HG02623 (cell line): ENCODE results near the gene VPS37D.
"Not testable (repeated sequence)": the region's sequence is repeated elsewhere in the genome, so short reads cannot be mapped to it uniquely, and the experiment has no call there.

Source experiments
- ATAC-seq: cut with Tn5 transposase; IDR thresholded peaks from one replicate; pipeline ENCODE4 v1.9.1; 2021; ENCODE audit warnings: moderate library complexity; ENCODE audit not compliant: unreplicated experiment

Gene VPS37D

DNA sequence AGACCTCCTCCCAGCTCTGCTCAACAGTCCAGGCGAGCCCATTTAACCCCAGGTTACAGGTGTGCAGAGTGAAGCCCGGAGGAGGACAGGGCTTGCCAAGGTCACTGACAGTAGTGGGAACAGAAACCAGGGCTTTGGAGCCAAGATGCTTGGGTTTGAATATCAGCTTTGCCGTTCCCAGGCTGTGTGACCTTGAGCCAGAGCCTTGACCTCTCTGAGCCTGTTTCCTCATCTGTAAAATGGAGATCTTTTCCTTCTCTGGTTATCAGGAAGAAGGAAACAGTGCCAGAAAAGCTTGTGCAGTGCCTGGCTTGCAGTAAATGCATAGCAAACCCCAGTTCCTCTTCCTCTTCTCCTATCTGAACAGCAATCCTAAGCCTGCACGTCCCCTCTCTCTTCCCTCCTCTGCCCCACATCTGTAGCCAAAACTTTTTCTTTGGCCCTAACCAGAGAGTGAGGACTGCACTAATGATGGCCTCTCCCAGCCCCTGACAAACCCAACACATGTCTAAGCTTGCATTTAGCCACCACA, 21.9 kb upstream of the VPS37D start:
- ATAC-seq: no peak

DNA sequence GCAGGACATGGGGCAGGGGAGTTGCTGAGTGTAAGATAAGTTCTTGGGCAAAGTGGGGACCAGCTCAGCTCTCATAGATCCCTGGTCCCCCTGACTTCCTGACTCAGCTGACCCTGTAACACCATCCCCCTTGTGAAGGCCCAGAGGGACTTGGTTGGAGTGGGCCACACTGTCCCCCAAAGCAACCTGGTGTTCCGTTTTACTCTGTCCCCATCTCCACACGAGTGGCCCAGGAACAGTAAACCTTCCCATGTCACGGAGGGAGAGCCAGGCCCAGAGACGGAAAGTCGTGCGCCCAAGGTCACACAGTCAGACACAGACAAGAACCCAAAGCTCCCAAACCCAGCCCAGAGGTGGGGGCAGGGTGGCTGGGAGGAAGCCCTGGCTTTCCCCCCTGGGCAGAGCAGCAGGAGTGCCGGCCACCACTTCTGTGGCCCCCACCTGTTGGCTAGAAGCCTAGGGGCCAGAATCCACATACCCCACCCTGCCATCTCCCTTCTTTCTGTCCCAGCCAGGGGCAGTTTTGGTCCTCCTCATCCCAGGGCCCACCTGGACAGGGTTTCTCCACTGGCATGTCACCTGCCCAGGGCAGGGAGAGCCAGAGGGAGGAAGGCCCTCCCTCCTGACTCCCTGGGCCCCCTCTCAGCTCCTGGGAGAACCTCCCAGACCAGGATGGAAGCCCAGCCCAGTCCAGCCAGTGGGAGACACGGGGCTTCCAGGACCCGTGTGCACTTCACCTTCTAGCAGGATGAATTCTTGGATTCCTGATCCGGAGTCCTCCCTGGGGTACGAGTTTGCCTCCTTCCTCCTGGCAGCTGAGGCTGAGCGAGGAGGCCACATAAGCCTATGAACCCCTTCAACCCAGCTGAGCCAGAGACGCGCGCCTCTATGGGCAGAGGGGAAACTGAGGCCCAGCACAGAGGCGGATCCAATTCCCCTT, 20.6 kb upstream of the VPS37D start:
- no peak for ATAC-seq

DNA sequence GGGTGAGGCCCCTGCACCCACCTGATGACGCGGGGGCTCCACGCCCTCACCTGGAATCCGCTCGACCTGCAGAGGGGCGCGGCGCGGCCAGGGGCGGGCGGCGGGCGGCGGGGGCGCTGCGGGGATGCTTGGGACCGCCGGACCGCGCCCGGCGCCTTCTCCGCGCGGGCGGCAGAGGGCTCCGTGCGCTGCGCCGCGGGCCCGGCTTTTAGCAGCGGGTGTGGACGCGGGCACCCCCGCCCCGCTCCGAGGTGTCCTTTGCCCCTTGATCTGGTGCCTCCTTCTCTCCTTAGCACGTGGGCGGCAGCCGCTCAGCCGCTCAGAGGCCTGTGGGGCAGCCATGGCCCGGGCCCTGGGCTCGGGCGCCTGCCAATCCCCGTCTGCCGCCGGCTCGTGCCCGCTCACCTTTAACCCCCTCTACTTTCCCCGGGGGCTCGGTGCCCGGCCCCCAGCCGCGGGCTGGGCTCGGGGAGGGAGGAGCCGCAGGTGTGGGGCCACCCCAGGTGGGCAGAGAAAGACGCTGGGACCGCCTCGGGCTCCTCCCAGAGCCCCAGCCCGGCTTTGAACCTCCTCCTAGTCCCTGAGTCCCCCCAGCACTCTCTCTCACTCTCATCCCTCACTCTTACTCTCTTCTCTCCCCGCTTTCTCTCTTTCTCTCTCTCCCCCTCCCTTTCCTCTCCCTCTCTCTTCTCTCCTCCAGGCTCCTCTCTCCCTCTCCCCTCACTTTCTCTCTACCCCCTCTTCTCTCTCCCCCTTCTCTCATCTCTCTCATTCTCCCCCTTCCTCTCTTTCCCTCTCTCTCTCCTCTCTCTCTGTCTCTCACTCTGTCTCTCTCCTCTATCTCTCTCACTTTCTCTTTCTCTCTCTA, 19.7 kb upstream of the VPS37D start:
- ATAC-seq: no peak

GRCh38 chr7:73648593-73649332, 18.9 kb upstream of the VPS37D start:
- ATAC-seq: no peak

GRCh38 chr7:73649576-73649975, 18.1 kb upstream of the VPS37D start:
- no peak for ATAC-seq

- no peak for ATAC-seq
Measured at GRCh38 chr7:73650524-73650923, 17.1 kb upstream of the VPS37D start.

GRCh38 chr7:73652541-73652949, 15.1 kb upstream of the VPS37D start:
- ATAC-seq: no peak

DNA sequence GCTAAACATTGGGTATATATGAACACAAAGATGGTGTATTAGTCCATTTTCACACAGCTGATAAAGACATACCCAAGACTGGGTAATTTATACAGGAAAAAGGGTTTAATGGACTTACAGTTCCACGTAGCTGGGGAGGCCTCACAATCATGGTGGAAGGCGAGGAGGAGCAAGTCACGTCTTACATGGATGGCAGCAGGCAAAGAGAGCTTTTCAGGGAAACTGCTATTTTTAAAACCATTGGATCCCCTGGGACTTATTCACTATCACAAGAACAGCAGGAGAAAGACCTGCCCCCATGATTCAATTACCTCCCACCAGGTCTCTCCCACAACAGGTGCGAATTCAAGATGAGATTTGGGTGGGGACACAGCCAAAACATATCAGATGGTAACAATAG, 12.3 kb upstream of the VPS37D start:
- ATAC-seq: not testable (repeated sequence)

GRCh38 chr7:73659983-73660382, 7.6 kb upstream of the VPS37D start:
- no peak for ATAC-seq

GRCh38 chr7:73660594-73660993, 7.0 kb upstream of the VPS37D start:
- not testable (repeated sequence) for ATAC-seq

DNA sequence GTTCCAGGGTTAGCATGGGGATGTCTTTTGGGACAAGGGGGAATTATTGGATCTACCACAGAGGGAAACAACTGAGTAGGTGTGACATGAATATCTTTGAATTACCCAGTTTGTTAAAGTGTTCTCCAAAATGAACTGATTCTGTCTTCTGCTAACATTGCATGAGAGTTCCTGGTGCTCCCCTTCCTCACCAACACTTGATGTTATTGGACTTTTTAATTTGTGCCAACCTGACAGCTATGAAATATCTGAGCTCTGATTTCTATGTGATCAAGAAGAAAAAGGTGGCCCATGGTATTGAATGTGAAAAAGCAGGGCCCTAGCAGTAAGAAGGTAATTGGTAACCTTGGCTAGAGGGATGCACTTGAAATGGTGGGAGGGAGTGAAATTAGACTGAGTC, 4.6 kb upstream of the VPS37D start:
- ATAC-seq: no peak

DNA sequence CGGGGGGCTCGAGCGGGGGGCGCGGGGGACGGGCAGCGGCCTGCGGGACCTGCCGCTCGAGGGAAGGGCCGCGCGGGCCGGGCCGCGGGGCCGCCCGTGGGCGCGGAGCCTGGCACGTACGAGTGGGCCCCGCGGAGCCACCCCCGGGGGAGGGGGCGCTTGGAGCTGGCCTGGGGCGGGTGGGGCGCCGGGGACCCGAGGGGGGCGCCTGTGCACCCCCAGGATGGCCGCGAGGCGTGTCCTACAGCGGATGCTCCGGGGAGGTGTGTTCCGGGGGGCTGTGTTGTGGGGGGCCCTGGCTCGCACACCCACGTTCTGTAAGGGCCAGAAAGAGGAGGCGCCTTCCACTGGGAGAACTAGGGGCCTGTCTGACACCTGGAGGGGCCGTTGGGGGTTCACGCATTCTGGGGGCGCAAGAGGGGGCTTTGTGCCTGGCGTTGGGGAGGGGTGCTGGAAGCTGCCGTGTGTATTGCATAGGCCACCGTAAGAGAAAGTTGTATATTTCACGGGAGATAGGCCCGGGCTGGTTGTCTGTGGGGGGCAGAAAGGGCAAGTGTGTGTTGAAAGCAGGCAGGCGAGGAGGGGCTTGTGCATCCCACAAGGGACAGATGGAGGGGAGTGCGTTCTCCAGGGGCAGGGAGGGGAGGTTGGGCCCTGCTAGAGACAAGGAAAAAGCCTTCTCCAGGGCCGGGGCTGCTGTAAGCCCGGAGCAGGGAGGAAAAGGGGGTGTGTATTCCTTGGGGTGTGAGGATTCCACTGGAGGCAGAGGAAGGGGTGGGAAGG, 663 bp downstream of the VPS37D start:
- ATAC-seq: peak; percentile 10

GRCh38 chr7:73668886-73669230, 1.2 kb downstream of the VPS37D start:
- ATAC-seq: no peak

DNA sequence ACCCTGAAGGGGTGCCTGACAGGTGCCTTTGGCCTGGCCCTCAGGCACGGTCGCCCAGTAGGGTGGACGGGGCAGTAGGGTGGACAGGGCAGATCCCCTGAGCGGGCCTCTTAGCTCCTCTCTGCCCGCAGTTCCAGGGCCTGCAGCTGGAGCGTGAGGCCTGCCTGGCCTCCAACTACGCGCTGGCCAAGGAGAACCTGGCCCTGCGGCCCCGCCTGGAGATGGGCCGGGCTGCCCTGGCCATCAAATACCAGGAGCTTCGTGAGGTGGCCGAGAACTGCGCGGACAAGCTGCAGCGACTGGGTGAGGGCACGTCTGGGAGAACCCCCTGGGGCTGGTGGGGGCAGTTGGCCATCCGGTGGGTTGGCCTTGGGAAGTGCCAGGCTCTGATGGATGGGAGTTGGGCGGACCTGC, 1.7 kb downstream of the VPS37D start:
- ATAC-seq: no peak

DNA sequence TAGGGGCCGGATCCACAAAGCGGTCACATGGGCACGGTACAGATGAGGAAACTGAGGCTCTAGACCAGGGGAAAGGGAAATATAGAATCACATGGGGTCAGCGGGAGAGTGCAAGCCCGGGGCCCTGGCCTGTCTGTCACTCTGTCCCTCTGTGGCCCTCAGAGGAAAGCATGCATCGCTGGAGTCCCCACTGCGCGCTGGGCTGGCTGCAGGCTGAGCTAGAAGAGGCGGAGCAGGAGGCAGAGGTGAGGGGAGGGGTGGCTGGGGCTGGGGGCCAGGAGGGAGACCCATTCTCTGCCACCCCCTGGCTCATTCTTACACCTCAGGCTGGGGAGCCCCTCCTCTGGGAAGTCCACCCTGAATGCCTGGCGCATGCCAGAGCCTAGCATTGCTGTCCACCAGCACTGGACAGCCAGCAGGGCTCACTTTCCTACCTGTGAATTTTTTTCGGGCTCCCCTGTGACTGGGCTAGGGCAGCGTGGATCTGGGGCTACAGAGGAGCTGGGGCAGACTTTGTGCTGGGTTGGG, 2.3 kb downstream of the VPS37D start:
- no peak for ATAC-seq

DNA sequence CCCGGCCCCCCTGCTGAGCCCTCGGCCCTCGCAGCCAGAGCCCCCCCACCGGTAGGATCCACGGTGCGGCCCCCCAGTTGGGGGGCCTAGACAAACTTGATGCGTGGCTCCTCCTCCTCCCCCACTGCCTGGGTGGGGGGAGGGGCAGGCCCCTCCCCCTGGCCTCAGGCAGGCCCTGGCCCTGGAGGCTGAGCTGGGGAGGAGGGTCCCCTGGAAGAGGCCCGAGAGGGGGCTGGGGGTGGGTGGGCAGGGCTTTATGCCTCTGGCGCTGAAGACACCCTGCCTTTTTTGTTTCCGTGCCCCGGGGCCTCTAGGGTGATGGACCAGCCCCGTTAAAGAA, 3.7 kb downstream of the VPS37D start:
- ATAC-seq: no peak

DNA sequence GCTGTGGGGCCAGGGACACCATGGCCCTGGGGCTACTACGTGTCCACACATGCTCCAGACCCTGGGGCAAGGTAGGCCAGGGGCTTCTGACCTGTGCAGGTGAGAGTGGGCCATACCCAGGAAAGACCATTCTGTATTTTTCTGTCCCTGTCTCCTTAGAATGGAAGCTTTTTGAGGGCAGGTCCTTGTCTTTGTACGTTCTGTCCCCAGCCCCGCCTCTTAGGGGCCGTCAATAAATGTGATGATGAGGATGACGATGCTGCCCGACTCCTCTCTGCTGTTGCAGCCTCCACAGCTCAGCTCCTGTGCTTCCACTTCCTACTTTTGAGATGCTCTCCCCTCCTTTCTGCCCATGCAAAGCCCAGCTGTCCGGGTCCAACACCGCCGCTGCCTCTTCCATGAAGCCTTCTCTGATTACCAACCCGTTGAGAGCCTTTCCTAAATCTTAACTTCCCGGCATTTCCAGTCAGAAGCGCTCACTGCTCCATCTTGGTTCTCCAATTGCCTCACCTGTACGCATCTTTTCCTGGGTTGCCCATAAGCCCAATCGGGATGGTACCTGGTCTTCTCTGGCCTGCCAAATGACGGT, 4.3 kb downstream of the VPS37D start:
- no peak for ATAC-seq

DNA sequence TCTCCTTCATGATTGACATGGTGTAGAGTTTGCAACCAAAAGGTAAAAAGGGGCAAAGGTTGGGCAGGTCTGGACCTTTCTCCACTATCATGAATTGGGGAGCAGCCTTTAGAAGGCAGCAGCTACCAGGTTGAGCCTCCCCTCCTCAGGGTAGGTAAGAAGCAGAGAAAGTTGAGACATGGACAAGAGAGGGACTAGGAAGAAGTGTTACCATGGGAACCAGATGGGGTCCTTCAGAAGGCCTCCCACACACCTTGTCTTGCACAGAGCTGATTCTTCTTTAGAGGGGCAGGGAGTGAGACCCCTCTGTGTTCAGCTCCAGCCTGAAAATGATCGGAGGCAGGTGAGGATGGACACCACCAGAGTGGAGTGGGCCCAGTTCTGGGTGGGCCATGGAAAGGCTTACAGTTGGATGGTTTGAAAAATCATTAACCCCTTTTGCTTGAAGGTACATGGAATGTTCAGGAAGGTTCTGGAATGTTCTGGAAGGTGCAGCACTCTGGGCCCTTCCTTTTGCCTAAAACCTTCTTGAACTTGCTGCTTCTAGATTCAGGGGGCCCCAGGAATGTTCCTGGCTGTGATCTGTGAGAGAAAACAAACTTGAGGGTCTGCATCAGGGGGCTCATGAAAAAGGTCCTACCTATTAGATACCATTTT, 7.0 kb downstream of the VPS37D start:
- no peak for ATAC-seq

DNA sequence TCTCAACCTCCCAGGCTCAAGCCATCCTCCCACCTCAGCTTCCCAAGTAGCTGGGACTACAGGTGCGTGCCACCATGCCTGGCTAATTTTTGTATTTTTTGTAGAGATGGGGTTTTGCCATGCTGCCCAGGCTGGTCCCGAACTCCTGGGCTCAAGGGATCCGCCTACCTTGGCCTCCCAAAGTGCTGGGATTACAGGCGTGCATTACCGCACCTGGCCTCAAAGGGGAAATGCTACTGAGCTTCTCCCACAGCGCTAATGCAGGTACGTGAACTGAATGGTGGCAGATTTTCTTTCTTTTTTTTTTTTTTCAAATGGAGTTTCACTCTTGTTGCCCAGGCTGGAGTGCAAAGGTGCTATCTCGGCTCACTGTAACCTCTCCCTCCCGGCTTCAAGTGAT, 8.4 kb downstream of the VPS37D start:
- ATAC-seq: not testable (repeated sequence)
